Activated naive CD8-positive, alpha-beta T cell treated with anti-CD3 and anti-CD28 coated beads, Interleukin-2, amount 50 U/mL, for 16 hours (primary cell): ENCODE data around the gene TNRC18.
"Not testable (repeated sequence)": the region's sequence is repeated elsewhere in the genome, so short reads cannot be mapped to it uniquely, and the experiment has no call there.

Experiments
- DNase-seq: peaks from one replicate; pipeline ENCODE4 v3.0.0-alpha.2; 2020; ENCODE audit warnings: low read depth, low spot score

The TNRC18 gene

GRCh38 chr7:5423306-5423975 lies at the start of gene TNRC18:
TSS of gene TNRC18 (minus strand) at chr7:5423834. CDS start at chr7:5421246, 2,588 bp downstream.
- no peak for DNase-seq

GRCh38 chr7:5472432-5473315 lies 49.0 kb upstream of the TNRC18 start:
- DNase-seq: no peak

GRCh38 chr7:5471623-5472022 lies 48.0 kb upstream of the TNRC18 start:
- DNase-seq: not testable (repeated sequence)

GRCh38 chr7:5470816-5471215 lies 47.2 kb upstream of the TNRC18 start:
- DNase-seq: no peak

- DNase-seq: no peak
These were observed 46.5 kb upstream of the TNRC18 start for GRCh38 chr7:5470167-5470532.

GRCh38 chr7:5469375-5470166 lies 45.9 kb upstream of the TNRC18 start:
- no peak for DNase-seq

- DNase-seq: no peak
These were observed 44.0 kb upstream of the TNRC18 start for GRCh38 chr7:5467645-5468044.

GRCh38 chr7:5466551-5466950 lies 42.9 kb upstream of the TNRC18 start:
- no peak for DNase-seq

GRCh38 chr7:5463031-5463430 lies 39.4 kb upstream of the TNRC18 start:
- DNase-seq: no peak

- no peak for DNase-seq
These were observed 38.6 kb upstream of the TNRC18 start for GRCh38 chr7:5462216-5462615.

- DNase-seq: no peak
These were observed 35.4 kb upstream of the TNRC18 start for GRCh38 chr7:5458921-5459480.

GRCh38 chr7:5457245-5457735 lies 33.7 kb upstream of the TNRC18 start:
- DNase-seq: no peak

GRCh38 chr7:5456409-5456808 lies 32.8 kb upstream of the TNRC18 start:
- no peak for DNase-seq

- DNase-seq: no peak
These were observed 32.1 kb upstream of the TNRC18 start for GRCh38 chr7:5455581-5456219.

- DNase-seq: no peak
These were observed 31.5 kb upstream of the TNRC18 start for GRCh38 chr7:5455175-5455574.

- no peak for DNase-seq
These were observed 30.9 kb upstream of the TNRC18 start for GRCh38 chr7:5454485-5454884.

- no peak for DNase-seq
These were observed 30.0 kb upstream of the TNRC18 start for GRCh38 chr7:5453566-5454075.

GRCh38 chr7:5452937-5453540 lies 29.4 kb upstream of the TNRC18 start:
- DNase-seq: no peak

- DNase-seq: no peak
These were observed 28.9 kb upstream of the TNRC18 start for GRCh38 chr7:5452470-5452899.

- DNase-seq: no peak
These were observed 27.8 kb upstream of the TNRC18 start for GRCh38 chr7:5451391-5451790.
